Adrenal gland (tissue), 12 donors: Measurements from ENCODE around the gene SPPL3. TPM values are rescaled to one million over a fixed set of nuclear protein-coding genes. Genes with fewer than 3 reads are reported as not detected.

Experiments used
- DNase-seq, 7 donors: peaks; one replicate each; pipeline ENCODE4 v3.0.0-alpha.2; 2019 to 2020
- H3K27ac ChIP-seq, 5 donors: fragments of 200-600 bp; sonication (generic) in 4 of 5; 1 replicate in 3 of 5; 2 replicates in 2 of 5; pipeline versions ENCODE4 v1.5.1 to v1.8.0; 2016 to 2020; ENCODE audit warnings: mild to moderate bottlenecking in 1 of 5
- H3K27me3 ChIP-seq: fragments of 200-600 bp; 2 replicates; pipeline ENCODE4 v1.8.0; 2021
- H3K36me3 ChIP-seq, 2 donors: fragments of 200-600 bp; replicated peaks in 1 of 2; 1 replicate in 1 of 2; 2 replicates in 1 of 2; pipeline versions ENCODE4 v1.5.1 to v1.8.0; 2018 to 2022
- H3K4me1 ChIP-seq, 2 donors: fragments of 200-600 bp; replicated peaks in 1 of 2; 1 replicate in 1 of 2; 2 replicates in 1 of 2; pipeline versions ENCODE4 v1.5.1 to v1.8.0; 2018 to 2021
- H3K4me3 ChIP-seq, 4 donors: fragments of 200-600 bp; sonication (generic) in 3 of 4; one replicate each; pipeline ENCODE4 v1.5.1; 2016 to 2018
- H3K9me3 ChIP-seq, 3 donors: fragments of 200-600 bp; sonication (generic) in 1 of 3; replicated peaks in 1 of 3; 1 replicate in 2 of 3; 2 replicates in 1 of 3; pipeline versions ENCODE4 v1.5.1 to v1.8.0; 2016 to 2021
- CTCF ChIP-seq, 6 experiments: fragments of 450-650 bp in 4 of 6; fragments of 200-600 bp in 2 of 6; sonication (generic) in 1 of 6; IDR thresholded peaks; 1 replicate in 5 of 6; 2 replicates in 1 of 6; pipeline versions ENCODE4 v1.5.1 to v1.8.0; 2016 to 2021; ENCODE audit warnings: antibody characterized with exemption in 6 of 6, mild to moderate bottlenecking in 2 of 6, moderate library complexity in 1 of 6
- POLR2A ChIP-seq, 2 donors: fragments of 450-650 bp; IDR thresholded peaks; one replicate each; pipeline ENCODE4 v1.6.1; 2017; ENCODE audit warnings: antibody characterized with exemption in 2 of 2, mild to moderate bottlenecking in 2 of 2, moderate library complexity in 1 of 2
- whole genome bisulfite sequencing, 4 donors: extraction: QIAGEN DNeasy Blood & Tissue Kit in 2 of 4; methylation state at CpG; one replicate each; pipeline versions ENCODE4 v1.1.5 to v1.1.7; 2013 to 2017; 5-methylcytosine and 5-hydroxymethylcytosine counted together
- intact Hi-C, 2 donors: fragments of 100-400 bp; cut with DNase I; formaldehyde crosslinking; loops; one replicate each; pipeline versions ENCODE4 v1.14.1 to v1.15.0; 2022 to 2023
- polyA plus RNA-seq, 3 donors: library from polyadenylated mRNA; stranded (reverse); fragments of 200-250 nt in 2 of 3; fragments of 350-450 nt in 1 of 3; fragmentation: Illumina TruSeq in 1 of 3; extraction: RNeasy Lipid Tissue Mini Kit (QIAGEN cat#74804) in 1 of 3; gene quantifications; one replicate each; pipeline ENCODE4 v1.2.3, GENCODE V29; 2013 to 2014
- total RNA-seq, 9 donors: library from RNA; depleted of rRNA in 4 of 9; stranded (reverse); fragments of >200 nt in 4 of 9; fragments of 120-200 nt in 1 of 9; fragmentation: NEBNext Ultra II Directional in 1 of 9; extraction: Animal tissue kit (Norgen Biotek cat#: 25700) in 1 of 9; gene quantifications; one replicate each; pipeline versions ENCODE4 v1.1.0 to v1.2.4, GENCODE V29; 2013 to 2023
- donor health status: healthy with polysubstance abuse.
- donor health status: Bipolar disorder and iron deficiency.
- donor health status: DM: yes; HTN: yes; CAD: no.
- donor health status: DM: no; HTN: no; CAD: no.
- donor health status: DM: no; HTN: no; CAD: no.
- donor health status: DM: yes; HTN: yes; CAD: no.

The SPPL3 gene
- total and polyA plus RNA-seq, 12 donors: 10.5 to 50.6 (median 21.3) TPM

GRCh38 chr12:120844297-120844696 lies 59.9 kb downstream of the SPPL3 start:
- DNase-seq: no peak
- Histone ChIP-seq H3K4me3 (no peak overlapping the region), H3K4me1 (peaks cover 6 to 44% of the 10 kb centered on the region in 2 donors), H3K27me3 (no peaks in the 10 kb centered on the region), H3K9me3 (no peaks in the 10 kb centered on the region), H3K27ac (no peak overlapping the region), H3K36me3 (no peaks in the 10 kb centered on the region)
- intact Hi-C loops: no loop called here
- TF ChIP-seq CTCF (IDR thresholded peaks at IDR 0.05) (no peak), POLR2A (IDR thresholded peaks at IDR 0.05) (no peak)
- 73 to 84% (median 76%) methylated on average over 5 of the region's 5 CpGs for WGBS, 4 donors

- intact Hi-C loops: no loop called here
- TF ChIP-seq POLR2A (IDR thresholded peaks at IDR 0.05) (no peak), CTCF (IDR thresholded peaks at IDR 0.05) (no peak)
- Histone ChIP-seq H3K4me1 (peaks cover 6 to 41% of the 10 kb centered on the region in 2 donors), H3K4me3 (no peak overlapping the region), H3K9me3 (no peaks in the 10 kb centered on the region), H3K27me3 (no peaks in the 10 kb centered on the region), H3K36me3 (no peaks in the 10 kb centered on the region), H3K27ac (no peak overlapping the region)
- WGBS, 4 donors: 92 to 99% (median 97%) methylated on average over 6 of the region's 6 CpGs
- DNase-seq: no peak
Observed at GRCh38 chr12:120843472-120843871, 60.7 kb downstream of the SPPL3 start.

- Histone ChIP-seq H3K4me3 (no peak overlapping the region), H3K27ac (no peak overlapping the region), H3K9me3 (no peaks in the 10 kb centered on the region), H3K4me1 (peaks cover 0 to 32% of the 10 kb centered on the region in 2 donors), H3K36me3 (no peaks in the 10 kb centered on the region), H3K27me3 (no peaks in the 10 kb centered on the region)
- DNase-seq: no peak
- intact Hi-C loops: no loop called here
- TF ChIP-seq CTCF (IDR thresholded peaks at IDR 0.05): no peak
- no peak for TF ChIP-seq POLR2A (IDR thresholded peaks at IDR 0.05)
- 93 to 99% (median 97%) methylated on average over 3 of the region's 3 CpGs for WGBS, 4 donors
Observed at GRCh38 chr12:120842595-120842994, 61.6 kb downstream of the SPPL3 start.

- intact Hi-C loops: no loop called here
- TF ChIP-seq CTCF (IDR thresholded peaks at IDR 0.05): no peak
- no peak for TF ChIP-seq POLR2A (IDR thresholded peaks at IDR 0.05)
- Histone ChIP-seq H3K4me3 (no peak overlapping the region), H3K9me3 (no peaks in the 10 kb centered on the region), H3K27ac (no peak overlapping the region), H3K27me3 (no peaks in the 10 kb centered on the region), H3K36me3 (no peaks in the 10 kb centered on the region), H3K4me1 (peaks cover 0 to 21% of the 10 kb centered on the region in 2 donors)
- DNase-seq: no peak
- WGBS, 4 donors: 71 to 73% (median 72%) methylated on average over 3 of the region's 3 CpGs
Observed at GRCh38 chr12:120841525-120841924, 62.6 kb downstream of the SPPL3 start.
